Panc1 (cell line): Measurements from ENCODE around the gene FAM228B.

Experiments used
- CTCF ChIP-seq: fragments of 450-650 bp; IDR thresholded peaks from 2 replicates; pipeline ENCODE4 v1.5.1; 2017; ENCODE audit warnings: mild to moderate bottlenecking
- POLR2AphosphoS5 ChIP-seq: IDR thresholded peaks from 2 replicates; pipeline ENCODE4 v1.6.1; 2012; ENCODE audit warnings: mild to moderate bottlenecking, low read depth, low read length, moderate library complexity
- SIN3A ChIP-seq: IDR thresholded peaks from 2 replicates; pipeline ENCODE4 v1.6.1; 2012; ENCODE audit warnings: low read depth, mild to moderate bottlenecking, low read length, moderate library complexity, borderline replicate concordance; ENCODE audit not compliant: insufficient read depth
- TCF7L2 ChIP-seq: IDR thresholded peaks from 2 replicates; pipeline ENCODE4 v1.6.1; 2011; ENCODE audit warnings: mild to moderate bottlenecking, low read depth, low read length, inconsistent platforms
- TF ChIP-seq, protein P1 (sequence below), 2 experiments: IDR thresholded peaks; 2 replicates each; pipeline ENCODE4 v1.6.1; 2011 to 2012; ENCODE audit warnings: low read depth in 2 of 2, control low read depth in 1 of 2, low read length in 1 of 2, mild to moderate bottlenecking in 1 of 2, moderate library complexity in 1 of 2; ENCODE audit not compliant: insufficient read depth in 1 of 2

DNA sequence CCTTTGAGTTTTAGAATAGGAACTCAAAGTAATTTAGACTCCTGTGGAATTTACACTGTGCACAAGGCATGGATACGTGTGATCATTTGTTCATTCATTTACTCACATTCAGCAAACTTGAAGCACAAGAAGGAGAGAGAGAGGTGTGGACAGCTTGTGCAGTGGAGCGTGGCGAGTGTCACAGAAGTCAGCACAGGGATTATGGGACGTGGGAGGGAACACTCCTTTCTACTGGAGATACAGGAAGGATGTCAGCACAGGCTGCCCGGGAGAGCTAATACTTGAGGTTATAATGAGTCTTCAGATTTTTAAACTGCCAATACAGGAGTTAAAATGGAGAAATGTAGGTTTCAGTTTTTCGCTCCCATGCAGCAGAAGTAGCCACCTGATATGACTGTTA lies 58.6 kb downstream of the FAM228B start:
- TF ChIP-seq CTCF (no peak), POLR2AphosphoS5 (no peak), TCF7L2 (no peak), SIN3A (no peak)
- TF ChIP-seq, protein P1, sequence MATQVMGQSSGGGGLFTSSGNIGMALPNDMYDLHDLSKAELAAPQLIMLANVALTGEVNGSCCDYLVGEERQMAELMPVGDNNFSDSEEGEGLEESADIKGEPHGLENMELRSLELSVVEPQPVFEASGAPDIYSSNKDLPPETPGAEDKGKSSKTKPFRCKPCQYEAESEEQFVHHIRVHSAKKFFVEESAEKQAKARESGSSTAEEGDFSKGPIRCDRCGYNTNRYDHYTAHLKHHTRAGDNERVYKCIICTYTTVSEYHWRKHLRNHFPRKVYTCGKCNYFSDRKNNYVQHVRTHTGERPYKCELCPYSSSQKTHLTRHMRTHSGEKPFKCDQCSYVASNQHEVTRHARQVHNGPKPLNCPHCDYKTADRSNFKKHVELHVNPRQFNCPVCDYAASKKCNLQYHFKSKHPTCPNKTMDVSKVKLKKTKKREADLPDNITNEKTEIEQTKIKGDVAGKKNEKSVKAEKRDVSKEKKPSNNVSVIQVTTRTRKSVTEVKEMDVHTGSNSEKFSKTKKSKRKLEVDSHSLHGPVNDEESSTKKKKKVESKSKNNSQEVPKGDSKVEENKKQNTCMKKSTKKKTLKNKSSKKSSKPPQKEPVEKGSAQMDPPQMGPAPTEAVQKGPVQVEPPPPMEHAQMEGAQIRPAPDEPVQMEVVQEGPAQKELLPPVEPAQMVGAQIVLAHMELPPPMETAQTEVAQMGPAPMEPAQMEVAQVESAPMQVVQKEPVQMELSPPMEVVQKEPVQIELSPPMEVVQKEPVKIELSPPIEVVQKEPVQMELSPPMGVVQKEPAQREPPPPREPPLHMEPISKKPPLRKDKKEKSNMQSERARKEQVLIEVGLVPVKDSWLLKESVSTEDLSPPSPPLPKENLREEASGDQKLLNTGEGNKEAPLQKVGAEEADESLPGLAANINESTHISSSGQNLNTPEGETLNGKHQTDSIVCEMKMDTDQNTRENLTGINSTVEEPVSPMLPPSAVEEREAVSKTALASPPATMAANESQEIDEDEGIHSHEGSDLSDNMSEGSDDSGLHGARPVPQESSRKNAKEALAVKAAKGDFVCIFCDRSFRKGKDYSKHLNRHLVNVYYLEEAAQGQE (IDR thresholded peaks at IDR 0.05; ENCODE audit: insufficient read depth in 1 of 2, low read depth in 2 of 2, low read length in 1 of 2), result no peak
